GM19455 (cell line): ENCODE measurements around the gene LRMDA.

Source experiments
- ATAC-seq: cut with Tn5 transposase; IDR thresholded peaks from one replicate; pipeline ENCODE4 v1.9.1; 2021; ENCODE audit not compliant: unreplicated experiment

LRMDA gene

DNA sequence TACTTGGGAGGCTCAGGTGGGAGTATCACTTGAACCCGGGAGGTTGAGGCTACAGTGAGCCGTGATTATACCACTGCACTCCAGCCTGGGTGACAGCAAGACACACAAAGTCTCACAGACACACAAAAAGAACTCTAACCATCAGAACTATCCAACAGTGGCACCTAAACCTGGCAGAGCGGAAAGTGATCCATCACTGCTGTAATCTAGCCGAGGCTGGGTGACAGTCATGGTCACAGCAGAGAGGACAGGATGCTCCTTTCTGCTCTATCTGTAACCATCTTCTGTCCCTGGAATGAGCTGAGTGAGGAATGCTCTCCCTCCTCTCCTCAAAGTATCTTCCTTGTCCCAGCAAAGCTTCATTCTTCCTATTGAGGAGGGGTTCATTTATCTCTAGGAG lies 656.6 kb downstream of the LRMDA start:
- ATAC-seq = no peak

- no peak for ATAC-seq
Observed at GRCh38 chr10:76088980-76089379, 657.6 kb downstream of the LRMDA start.

DNA sequence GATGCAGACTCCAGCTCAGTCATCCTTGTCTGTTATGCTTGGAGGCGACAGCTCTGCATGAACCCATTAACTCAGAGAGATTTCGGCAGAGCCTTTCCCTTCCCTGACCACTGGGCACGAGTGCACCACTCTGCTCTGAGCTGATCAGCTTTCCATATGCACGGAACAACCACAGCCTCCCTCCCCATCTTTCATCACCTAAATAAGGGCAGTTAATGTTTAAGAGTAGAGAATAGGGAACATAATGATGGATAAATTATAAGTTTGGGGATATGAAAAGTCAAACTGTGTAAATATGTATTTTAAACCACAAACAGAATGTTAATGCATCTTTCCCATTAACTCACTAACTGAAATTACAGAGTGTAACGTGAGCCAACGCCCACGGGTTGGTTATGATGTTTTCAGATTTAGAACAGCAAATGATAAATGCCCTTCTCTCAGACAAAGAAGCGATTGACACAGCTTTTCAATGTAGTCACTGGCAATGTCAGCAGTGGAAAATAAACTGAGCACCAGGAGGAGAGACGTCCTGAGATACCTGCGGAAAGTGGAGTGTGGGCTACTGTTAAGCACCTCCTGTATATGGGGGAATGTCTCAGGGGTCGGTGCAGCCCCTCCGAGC lies 658.2 kb downstream of the LRMDA start:
- ATAC-seq = no peak

GRCh38 chr10:76091926-76092325 lies 660.5 kb downstream of the LRMDA start:
- no peak for ATAC-seq

GRCh38 chr10:76106611-76107010 lies 675.2 kb downstream of the LRMDA start:
- no peak for ATAC-seq

GRCh38 chr10:76108563-76109359 lies 677.3 kb downstream of the LRMDA start:
- no peak for ATAC-seq

- ATAC-seq = no peak
Observed at GRCh38 chr10:76111404-76111803, 680.0 kb downstream of the LRMDA start.

DNA sequence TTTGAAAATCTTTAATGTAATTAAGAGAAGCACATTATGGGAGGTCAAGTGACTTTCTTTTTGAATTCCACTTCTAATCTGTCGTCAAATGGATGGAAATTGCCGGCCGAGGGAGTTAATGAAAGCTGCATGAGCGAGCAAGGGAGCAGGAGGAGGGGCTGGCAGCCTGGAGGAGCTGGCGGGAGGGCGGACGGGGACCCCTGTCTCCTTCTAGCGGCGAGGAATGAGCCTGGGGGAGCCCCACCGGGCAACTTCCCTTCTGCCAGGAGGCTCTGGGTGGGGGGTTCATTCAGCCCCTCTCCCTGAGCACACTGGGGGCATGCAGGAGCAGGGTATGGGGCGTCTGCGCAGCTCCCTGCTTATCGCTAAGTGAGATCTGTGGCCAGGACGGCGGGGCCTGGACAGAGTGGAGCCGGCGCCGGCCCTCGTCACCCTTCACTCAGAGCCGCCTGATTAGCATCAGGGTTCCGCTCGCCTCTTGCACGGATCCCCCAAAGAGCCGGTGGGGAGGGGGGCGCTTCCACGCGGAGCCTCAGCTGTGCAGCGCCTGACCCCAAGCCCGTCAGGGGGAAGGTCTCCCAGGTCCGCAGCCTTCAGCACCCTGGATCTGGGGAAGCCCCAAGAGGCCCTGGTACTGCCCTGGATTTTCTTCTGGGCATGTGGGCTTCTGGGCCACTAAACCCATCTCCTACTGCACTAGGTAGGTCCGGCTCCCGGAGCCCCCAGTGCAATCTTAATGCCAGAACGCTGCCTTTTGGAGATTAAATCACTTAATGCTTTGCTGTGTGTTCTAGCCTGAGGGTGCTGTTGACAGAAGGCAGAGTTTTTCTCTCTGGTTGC lies 680.8 kb downstream of the LRMDA start:
- no peak for ATAC-seq

- ATAC-seq = no peak
Observed at GRCh38 chr10:76112826-76113150, 681.4 kb downstream of the LRMDA start.

GRCh38 chr10:76113952-76114351 lies 682.5 kb downstream of the LRMDA start:
- no peak for ATAC-seq

- no peak for ATAC-seq
Observed at GRCh38 chr10:76114581-76115001, 683.2 kb downstream of the LRMDA start.

GRCh38 chr10:76115131-76115470 lies 683.7 kb downstream of the LRMDA start:
- no peak for ATAC-seq

DNA sequence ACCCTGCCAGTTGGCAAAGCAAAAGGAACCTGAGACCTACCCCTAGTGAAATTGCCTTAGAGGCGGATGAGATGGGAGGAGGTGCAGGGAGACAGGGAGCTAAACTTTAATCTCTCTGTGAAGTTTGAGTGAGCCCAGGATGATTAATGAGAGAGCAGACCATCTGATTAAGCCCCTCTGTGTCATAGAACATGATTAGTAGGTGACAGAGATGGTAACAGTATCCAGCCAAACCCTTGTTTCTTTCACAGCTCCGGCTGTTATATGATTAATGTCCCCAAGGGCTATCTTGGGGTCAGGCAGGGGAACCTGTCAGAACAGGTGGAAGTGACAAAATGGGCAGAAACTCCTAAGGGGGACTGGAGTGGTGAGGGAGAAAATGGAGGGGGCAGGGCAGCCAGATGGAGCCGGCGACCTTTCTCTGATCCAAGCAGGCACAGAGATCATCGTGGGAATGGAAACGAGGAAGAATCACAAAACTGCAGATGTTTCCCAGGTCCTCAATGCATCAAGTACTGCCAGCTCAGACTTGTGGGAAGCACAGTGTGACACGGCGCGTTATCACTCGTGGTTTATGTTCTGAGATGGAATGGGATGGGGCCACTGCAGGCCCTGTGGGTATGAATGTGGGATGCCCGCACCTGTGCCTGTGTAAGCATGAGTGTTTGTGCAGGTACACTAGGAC lies 684.2 kb downstream of the LRMDA start:
- no peak for ATAC-seq

- no peak for ATAC-seq
Observed at GRCh38 chr10:76116523-76116922, 685.1 kb downstream of the LRMDA start.

DNA sequence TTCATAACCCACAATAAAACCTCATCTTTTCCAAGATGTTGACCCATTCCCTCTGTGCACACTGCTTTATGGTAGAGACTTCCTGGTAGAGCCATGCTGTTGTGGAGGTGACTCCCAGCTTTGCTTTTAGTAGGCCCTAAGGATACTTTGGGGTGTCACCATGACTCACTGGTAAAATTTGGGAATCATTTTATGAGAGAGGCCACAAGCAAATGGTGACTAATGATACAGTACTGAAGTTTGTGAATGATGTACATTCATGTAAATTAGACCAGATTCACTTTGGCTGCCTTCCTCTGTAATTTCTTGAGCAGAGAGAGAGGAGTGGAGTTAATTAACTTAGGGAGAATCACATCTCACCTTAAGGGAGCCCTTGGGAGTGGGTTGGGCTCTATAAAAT lies 686.5 kb downstream of the LRMDA start:
- no peak for ATAC-seq

- no peak for ATAC-seq
Observed at GRCh38 chr10:76119036-76119435, 687.6 kb downstream of the LRMDA start.

- no peak for ATAC-seq
Observed at GRCh38 chr10:76119515-76119914, 688.1 kb downstream of the LRMDA start.

- ATAC-seq = no peak
Observed at GRCh38 chr10:76122056-76122455, 690.6 kb downstream of the LRMDA start.

GRCh38 chr10:76124280-76124679 lies 692.9 kb downstream of the LRMDA start:
- ATAC-seq = no peak

DNA sequence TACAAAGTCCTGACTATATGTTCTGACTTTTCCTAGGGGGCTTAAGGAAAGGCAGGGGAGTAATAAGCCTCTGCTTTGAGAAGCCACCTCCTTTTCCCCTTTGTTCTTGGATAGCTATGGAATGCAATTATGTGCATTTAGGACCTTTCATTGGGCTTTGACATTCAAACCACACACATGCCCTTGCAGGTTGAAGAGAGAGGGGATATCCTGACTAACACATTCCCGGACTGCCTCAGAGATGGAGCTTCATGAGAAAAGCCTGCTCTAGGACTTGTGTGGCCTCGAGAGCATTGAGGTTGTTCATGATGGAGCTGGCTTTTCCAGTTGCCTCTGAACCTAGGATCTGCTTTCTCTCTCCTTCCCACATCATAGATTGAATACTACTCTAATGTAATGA lies 694.5 kb downstream of the LRMDA start:
- ATAC-seq = no peak
